Activated CD8-positive, alpha-beta memory T cell treated with anti-CD3 and anti-CD28 coated beads, Interleukin-2, amount 50 U/mL, for 4 hours (primary cell): ENCODE data around the gene SLC6A20.

Experiments
- DNase-seq: peaks from one replicate; pipeline ENCODE4 v3.0.0-alpha.2; 2020

The SLC6A20 gene

DNA sequence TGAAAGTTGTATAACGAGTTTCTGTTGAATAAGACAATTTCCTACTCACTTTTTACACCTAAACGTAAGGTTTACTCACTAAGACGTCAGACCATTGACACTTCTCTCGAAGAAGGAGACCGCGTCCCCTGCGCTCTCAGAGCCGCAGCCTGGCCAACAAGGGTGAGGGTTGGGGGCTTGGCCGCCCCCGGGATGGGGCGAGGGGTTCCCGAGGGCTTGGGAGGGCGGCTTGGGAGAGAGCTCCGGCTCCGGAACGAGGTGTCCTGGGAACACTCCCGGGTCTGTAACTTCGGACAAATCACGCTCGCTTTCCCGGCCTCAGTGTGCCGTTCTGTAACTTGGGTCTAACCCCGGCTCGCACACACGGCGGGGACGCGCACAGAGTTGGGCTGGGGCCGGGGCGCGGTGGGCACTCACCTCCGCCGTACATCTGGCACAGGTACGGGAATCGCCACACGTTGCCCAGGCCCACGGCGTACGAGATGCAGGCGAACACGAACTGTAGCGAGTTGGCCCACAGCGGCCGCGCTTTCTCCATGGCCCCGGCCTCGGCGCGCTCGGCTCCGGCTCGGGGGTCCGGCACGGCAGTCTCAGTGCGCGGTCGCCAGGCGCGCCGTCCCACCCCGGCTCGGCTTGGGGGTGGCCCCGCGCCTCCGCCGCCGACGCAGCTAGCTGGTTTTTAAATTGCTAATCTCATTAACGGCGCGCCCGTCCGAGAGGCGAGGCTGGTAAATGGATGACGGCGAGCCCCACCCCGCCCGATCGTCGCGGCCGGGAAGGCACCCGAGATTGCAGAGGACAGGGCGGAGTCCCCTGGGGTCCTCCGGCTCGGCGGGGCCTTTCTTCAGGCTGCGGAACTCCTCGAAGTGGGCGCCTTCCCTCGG, at the start of gene SLC6A20:
SLC6A20 (minus strand) TSS at position 655 of the 884 bp plus-strand sequence; CDS start at position 538, 117 bp downstream.
- DNase-seq, result peak; percentile 21

GRCh38 chr3:45844616-45845015, 48.3 kb upstream of the SLC6A20 start:
- DNase-seq, result no peak

- DNase-seq, result no peak
Observed at GRCh38 chr3:45842851-45843625, 46.7 kb upstream of the SLC6A20 start.

GRCh38 chr3:45841757-45842491, 45.6 kb upstream of the SLC6A20 start, which contains the start of gene LZTFL1:
Gene LZTFL1 (minus strand): TSS chr3:45842119. CDS start chr3:45841991, 128 bp downstream.
- DNase-seq, result peak; percentile 86

DNA sequence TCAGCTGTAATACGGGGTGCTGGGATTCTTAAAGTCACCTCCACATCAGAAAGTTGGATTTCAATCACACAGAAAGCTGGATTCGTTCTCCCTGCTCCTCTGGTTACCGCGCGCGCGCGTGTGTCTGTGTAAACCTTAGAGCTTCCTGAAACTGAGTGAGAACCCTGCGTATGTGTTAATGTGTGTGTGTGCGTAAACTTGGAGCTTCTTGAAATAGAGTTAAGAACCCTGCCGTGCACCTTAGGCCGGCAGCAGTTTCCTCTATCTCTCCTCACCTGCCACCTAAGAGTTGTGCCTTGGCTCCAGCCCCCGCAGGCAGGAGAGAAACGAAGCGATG, 45.1 kb upstream of the SLC6A20 start:
- no peak for DNase-seq

- no peak for DNase-seq
Observed at GRCh38 chr3:45838466-45838865, 42.1 kb upstream of the SLC6A20 start.

DNA sequence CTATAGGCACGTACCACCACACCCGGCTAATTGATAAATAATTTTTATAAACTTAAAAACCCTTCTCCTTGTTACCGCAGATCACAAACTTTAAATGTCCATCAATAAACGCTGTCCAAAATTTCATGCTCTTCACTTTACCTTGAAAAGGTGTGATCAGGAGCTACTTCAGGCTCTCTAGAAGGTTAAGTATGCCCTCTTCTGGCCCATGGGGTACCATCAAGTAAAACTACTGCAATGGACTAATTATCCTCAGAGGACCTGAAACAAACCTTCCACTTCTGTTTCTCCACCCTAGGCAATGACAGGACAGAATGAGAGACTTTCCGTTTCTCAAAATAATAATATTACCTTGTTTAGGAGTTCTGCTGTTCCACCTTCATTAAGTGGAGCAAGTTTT, 36.4 kb upstream of the SLC6A20 start:
- DNase-seq, result no peak

GRCh38 chr3:45830121-45830520, 33.8 kb upstream of the SLC6A20 start:
- no peak for DNase-seq

DNA sequence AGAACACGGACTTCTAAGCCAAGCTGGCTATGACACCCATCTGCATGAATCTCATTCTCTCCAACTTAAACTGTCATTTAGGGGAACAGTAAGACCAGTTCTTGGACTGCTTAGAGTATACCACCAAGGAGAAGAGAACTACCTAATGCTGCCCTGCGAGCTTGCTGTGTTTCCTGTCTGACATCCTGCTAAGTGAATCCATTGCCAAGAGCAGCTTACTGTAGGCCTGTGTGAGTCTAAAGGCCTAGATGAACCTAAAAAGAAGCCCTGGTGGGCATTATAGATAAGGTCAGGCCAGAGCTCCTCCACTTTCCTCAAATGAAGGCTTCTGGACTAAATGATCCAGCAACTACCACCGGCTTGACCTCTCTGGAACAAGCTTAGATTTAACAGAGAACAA, 30.6 kb upstream of the SLC6A20 start:
- DNase-seq, result no peak

GRCh38 chr3:45826321-45826720, 30.0 kb upstream of the SLC6A20 start:
- DNase-seq, result no peak

GRCh38 chr3:45821127-45821526, 24.8 kb upstream of the SLC6A20 start:
- DNase-seq, result no peak

DNA sequence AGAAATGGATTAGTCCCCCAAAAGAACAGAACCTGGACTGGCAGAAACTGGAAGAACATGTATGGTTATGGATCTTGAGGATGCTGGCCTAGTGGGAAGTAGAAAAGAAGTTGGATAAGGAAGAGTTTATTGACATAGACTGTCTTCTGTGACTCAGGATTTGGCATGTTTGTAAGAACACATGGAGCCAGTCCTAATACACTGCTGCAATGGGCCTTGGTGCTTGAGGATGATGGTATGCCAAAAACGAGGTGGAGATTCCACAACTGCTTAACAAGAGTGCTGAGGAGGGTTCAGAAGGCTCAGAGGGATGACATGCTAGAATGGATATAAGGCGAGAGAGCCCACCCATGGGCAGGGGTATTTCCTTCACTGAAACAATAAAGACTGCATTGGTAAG, 23.2 kb upstream of the SLC6A20 start:
- DNase-seq, result no peak

DNA sequence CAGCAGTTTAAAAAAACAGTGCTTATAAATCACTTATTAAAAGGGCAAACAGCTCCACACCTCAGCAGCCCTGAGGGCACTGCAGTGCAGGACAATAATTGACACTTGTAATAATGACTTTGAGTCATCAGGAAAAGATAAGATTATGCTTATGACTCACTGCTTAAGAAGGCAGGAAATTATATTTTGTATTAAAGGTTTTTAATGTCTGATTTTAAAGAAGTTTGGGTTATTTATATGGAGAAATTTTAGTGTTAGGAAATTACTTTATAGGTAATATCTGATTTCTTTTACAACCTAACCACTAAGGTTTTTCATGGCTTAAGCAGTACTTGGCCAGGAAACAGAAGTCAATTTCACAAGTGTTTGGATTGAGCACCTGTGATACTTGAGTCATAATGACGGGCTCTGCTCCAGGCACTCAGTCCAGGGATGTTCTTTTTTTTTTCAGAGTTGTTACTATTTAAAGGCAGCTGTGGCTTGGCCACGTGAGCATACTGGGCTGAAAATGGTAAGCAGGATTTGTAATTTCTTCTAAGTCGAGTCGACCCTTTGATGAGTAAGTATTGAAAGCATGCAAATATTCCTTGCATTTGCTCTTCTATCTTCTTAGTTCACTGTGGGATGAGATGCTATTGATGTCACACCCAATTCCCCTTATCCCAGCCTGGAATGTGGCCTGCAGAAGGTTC, 21.6 kb upstream of the SLC6A20 start:
- DNase-seq, result no peak

GRCh38 chr3:45816544-45816943, 20.2 kb upstream of the SLC6A20 start:
- no peak for DNase-seq

GRCh38 chr3:45814322-45814721, 18.0 kb upstream of the SLC6A20 start:
- no peak for DNase-seq

GRCh38 chr3:45807681-45808540, 11.6 kb upstream of the SLC6A20 start:
- no peak for DNase-seq

DNA sequence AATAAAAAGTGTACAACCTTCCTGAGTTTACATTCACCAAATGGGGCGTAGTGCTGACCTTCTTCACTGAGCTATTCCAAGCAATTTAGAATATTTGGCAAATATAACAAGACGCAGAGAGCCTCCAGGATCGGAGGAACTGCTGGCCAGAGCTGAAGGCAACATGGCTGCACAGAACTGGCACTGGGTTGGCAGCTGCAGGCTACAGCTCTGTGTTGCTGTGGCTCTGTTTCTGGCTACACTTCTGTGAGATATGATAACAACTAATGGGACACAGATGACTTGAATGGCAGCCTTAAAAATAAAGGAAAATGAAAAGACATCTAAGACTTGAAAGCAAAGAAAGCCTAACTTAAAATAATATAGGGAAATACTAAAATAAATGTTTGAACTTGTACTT, 10.8 kb upstream of the SLC6A20 start:
- no peak for DNase-seq

DNA sequence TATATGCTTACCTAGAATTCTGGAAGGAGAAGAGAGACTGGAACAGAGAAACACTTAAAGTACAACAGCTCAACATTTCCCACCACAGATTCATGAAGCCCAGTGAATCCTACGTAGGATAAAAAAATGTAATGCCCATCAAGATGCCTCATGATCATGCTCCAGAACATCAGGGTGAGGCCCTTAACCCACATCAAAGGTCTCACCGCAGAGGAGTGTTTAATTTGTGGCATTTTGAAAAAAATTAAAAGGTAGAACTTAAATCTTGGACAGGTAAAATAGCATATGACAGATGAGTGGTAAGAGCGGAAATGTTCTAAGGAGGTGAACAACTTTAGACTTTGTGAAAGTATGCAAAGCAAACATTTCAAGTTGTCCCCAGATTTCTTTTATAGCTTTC, 9.7 kb upstream of the SLC6A20 start:
- DNase-seq, result no peak

GRCh38 chr3:45803252-45803935, 7.1 kb upstream of the SLC6A20 start:
- DNase-seq, result no peak

GRCh38 chr3:45802146-45802545, 5.8 kb upstream of the SLC6A20 start:
- no peak for DNase-seq

DNA sequence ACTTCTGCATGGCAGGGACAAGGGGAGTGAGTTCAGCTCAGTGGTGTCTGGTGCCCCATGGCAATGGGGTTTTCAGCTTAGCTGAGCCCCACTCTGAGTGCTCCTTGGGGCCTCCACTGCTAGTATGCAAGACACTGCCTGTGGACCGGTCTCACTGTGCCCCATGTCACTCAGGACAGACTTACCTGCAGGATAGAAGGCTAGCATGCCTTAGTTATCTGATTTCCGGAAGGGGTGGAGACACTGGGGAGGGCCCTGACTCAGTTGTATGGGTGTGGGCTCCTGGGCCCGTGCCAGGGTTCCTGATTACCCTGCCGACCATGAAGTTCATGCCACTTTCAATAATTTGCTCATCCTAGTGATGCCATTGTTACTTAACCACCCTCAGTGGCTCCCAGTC, 4.3 kb upstream of the SLC6A20 start:
- no peak for DNase-seq
